ENCODE measurements around the gene ITIH2.

ITIH2 gene

GRCh38 chr10:7710446-7710845 is 7.3 kb downstream of the ITIH2 start:
- TF ChIP-seq GATA2 (IDR thresholded peaks at IDR 0.05; ENCODE audit: low read depth, low read length) (no peak), GATA3 (IDR thresholded peaks at IDR 0.05; ENCODE audit: low read depth, low read length) (no peak)

GRCh38 chr10:7715515-7715914 is 12.4 kb downstream of the ITIH2 start:
- TF ChIP-seq GATA3 (IDR thresholded peaks at IDR 0.05; ENCODE audit: low read depth, low read length) = no peak
- TF ChIP-seq GATA2 (IDR thresholded peaks at IDR 0.05; ENCODE audit: low read depth, low read length) = no peak

- TF ChIP-seq GATA3 (IDR thresholded peaks at IDR 0.05; ENCODE audit: low read depth, low read length) = no peak
- no peak for TF ChIP-seq GATA2 (IDR thresholded peaks at IDR 0.05; ENCODE audit: low read depth, low read length)
Observed at GRCh38 chr10:7717767-7718166, 14.7 kb downstream of the ITIH2 start.

GRCh38 chr10:7718685-7719084 is 15.6 kb downstream of the ITIH2 start:
- TF ChIP-seq GATA3 (IDR thresholded peaks at IDR 0.05; ENCODE audit: low read depth, low read length) = no peak
- no peak for TF ChIP-seq GATA2 (IDR thresholded peaks at IDR 0.05; ENCODE audit: low read depth, low read length)

- no peak for TF ChIP-seq GATA3 (IDR thresholded peaks at IDR 0.05; ENCODE audit: low read depth, low read length)
- TF ChIP-seq GATA2 (IDR thresholded peaks at IDR 0.05; ENCODE audit: low read depth, low read length) = no peak
Observed at GRCh38 chr10:7720478-7720877, 17.4 kb downstream of the ITIH2 start.

GRCh38 chr10:7722927-7723529 is 19.9 kb downstream of the ITIH2 start:
- no peak for TF ChIP-seq GATA2 (IDR thresholded peaks at IDR 0.05; ENCODE audit: low read depth, low read length)
- TF ChIP-seq GATA3 (IDR thresholded peaks at IDR 0.05; ENCODE audit: low read depth, low read length) = no peak

GRCh38 chr10:7734821-7735220 is 31.7 kb downstream of the ITIH2 start:
- TF ChIP-seq GATA2 (IDR thresholded peaks at IDR 0.05; ENCODE audit: low read depth, low read length) = no peak
- TF ChIP-seq GATA3 (IDR thresholded peaks at IDR 0.05; ENCODE audit: low read depth, low read length) = no peak

GRCh38 chr10:7738536-7739407 is 35.7 kb downstream of the ITIH2 start:
- TF ChIP-seq GATA2 (IDR thresholded peaks at IDR 0.05; ENCODE audit: low read depth, low read length) = no peak
- TF ChIP-seq GATA3 (IDR thresholded peaks at IDR 0.05; ENCODE audit: low read depth, low read length) = no peak

- TF ChIP-seq GATA2 (IDR thresholded peaks at IDR 0.05; ENCODE audit: low read depth, low read length) (no peak), GATA3 (IDR thresholded peaks at IDR 0.05; ENCODE audit: low read depth, low read length) (no peak)
Observed at GRCh38 chr10:7744307-7744706, 41.2 kb downstream of the ITIH2 start.

GRCh38 chr10:7750222-7750621 is 47.1 kb downstream of the ITIH2 start:
- TF ChIP-seq GATA2 (IDR thresholded peaks at IDR 0.05; ENCODE audit: low read depth, low read length) = no peak

GRCh38 chr10:7752251-7752650 is 49.1 kb downstream of the ITIH2 start:
- TF ChIP-seq GATA3 (IDR thresholded peaks at IDR 0.05; ENCODE audit: low read depth, low read length) (no peak), GATA2 (IDR thresholded peaks at IDR 0.05; ENCODE audit: low read depth, low read length) (no peak)

- TF ChIP-seq GATA2 (IDR thresholded peaks at IDR 0.05; ENCODE audit: low read depth, low read length) (no peak), GATA3 (IDR thresholded peaks at IDR 0.05; ENCODE audit: low read depth, low read length) (no peak)
Observed at GRCh38 chr10:7755103-7755502, 52.0 kb downstream of the ITIH2 start.

- TF ChIP-seq GATA3 (IDR thresholded peaks at IDR 0.05; ENCODE audit: low read depth, low read length) (no peak), GATA2 (IDR thresholded peaks at IDR 0.05; ENCODE audit: low read depth, low read length) (no peak)
Observed at GRCh38 chr10:7756360-7756992, 53.4 kb downstream of the ITIH2 start.

GRCh38 chr10:7763929-7764328 is 60.8 kb downstream of the ITIH2 start:
- no peak for TF ChIP-seq GATA2 (IDR thresholded peaks at IDR 0.05; ENCODE audit: low read depth, low read length)
- no peak for TF ChIP-seq GATA3 (IDR thresholded peaks at IDR 0.05; ENCODE audit: low read depth, low read length)

- no peak for TF ChIP-seq GATA3 (IDR thresholded peaks at IDR 0.05; ENCODE audit: low read depth, low read length)
- no peak for TF ChIP-seq GATA2 (IDR thresholded peaks at IDR 0.05; ENCODE audit: low read depth, low read length)
Observed at GRCh38 chr10:7766241-7766640, 63.1 kb downstream of the ITIH2 start.
